Tibial artery (tissue), 4 donors: ENCODE results near the gene C2orf74.

Experiments used
- DNase-seq, 2 donors: peaks; one replicate each; pipeline ENCODE4 v3.0.0-alpha.2; 2019
- H3K27ac ChIP-seq, 2 donors: fragments of 200-600 bp; sonication (generic) in 1 of 2; 1 replicate in 1 of 2; 2 replicates in 1 of 2; pipeline ENCODE4 v1.5.1; 2018 to 2019; ENCODE audit warnings: mild to moderate bottlenecking in 1 of 2
- H3K27me3 ChIP-seq, 2 donors: fragments of 200-600 bp; sonication (generic) in 1 of 2; one replicate each; pipeline versions ENCODE4 v1.5.1 to v1.6.0; 2016 to 2019
- H3K36me3 ChIP-seq, 3 donors: fragments of 200-600 bp; sonication (generic) in 2 of 3; one replicate each; pipeline ENCODE4 v1.5.1; 2016 to 2019; ENCODE audit warnings: mild to moderate bottlenecking in 2 of 3
- H3K4me1 ChIP-seq, 4 donors: fragments of 200-600 bp; sonication (generic) in 2 of 4; 1 replicate in 3 of 4; 2 replicates in 1 of 4; pipeline ENCODE4 v1.5.1; 2016 to 2019
- H3K4me3 ChIP-seq, 2 donors: fragments of 200-600 bp; sonication (generic) in 1 of 2; 1 replicate in 1 of 2; 2 replicates in 1 of 2; pipeline ENCODE4 v1.5.1; 2018 to 2019; ENCODE audit warnings: mild to moderate bottlenecking in 2 of 2
- H3K9me3 ChIP-seq, 3 donors: fragments of 200-600 bp; sonication (generic) in 1 of 3; one replicate each; pipeline ENCODE4 v1.5.1; 2016 to 2019
- intact Hi-C: fragments of 100-400 bp; cut with DNase I; formaldehyde crosslinking; loops from one replicate; pipeline ENCODE4 v1.15.0; 2023; ENCODE audit warnings: low total_unique reads
- TF ChIP-seq, protein P1 (sequence below), 2 experiments: fragments of 200-600 bp in 1 of 2; fragments of 450-650 bp in 1 of 2; IDR thresholded peaks; one replicate each; pipeline ENCODE4 v1.5.1; 2017 to 2019; ENCODE audit warnings: antibody characterized with exemption in 2 of 2, mild to moderate bottlenecking in 1 of 2, moderate library complexity in 1 of 2

C2orf74 gene

DNA sequence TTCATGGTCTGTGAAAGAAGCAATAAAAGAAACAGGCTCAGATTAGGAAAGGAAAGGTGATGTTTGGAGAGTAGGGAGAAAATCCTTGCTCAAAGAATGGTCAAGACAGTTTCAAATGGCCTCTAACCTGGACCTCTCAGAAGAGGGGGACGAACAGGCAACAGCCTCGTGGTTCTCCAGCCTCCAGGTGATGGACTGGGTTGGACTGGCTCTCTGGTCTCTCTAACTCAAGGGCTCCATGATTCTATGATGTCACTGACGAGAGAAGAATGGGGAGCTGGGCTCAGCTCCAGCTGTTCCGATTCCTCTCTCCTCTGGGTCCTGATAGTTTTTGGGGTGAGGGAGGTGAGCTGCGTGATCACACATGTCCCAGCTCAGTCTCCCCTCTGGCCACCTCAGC, at the start of gene C2orf74:
C2orf74 (plus strand) TSS at position 301 of the 400 bp plus-strand sequence. CDS start 327 bp downstream, outside the sequence.
- intact Hi-C loops: no loop called here
- H3K27ac ChIP-seq: no peak within 1 kb of the TSS
- H3K4me1 ChIP-seq: no peaks in the 10 kb centered on the region
- no peaks in the 10 kb centered on the region for H3K9me3 ChIP-seq
- TF ChIP-seq, protein P1, sequence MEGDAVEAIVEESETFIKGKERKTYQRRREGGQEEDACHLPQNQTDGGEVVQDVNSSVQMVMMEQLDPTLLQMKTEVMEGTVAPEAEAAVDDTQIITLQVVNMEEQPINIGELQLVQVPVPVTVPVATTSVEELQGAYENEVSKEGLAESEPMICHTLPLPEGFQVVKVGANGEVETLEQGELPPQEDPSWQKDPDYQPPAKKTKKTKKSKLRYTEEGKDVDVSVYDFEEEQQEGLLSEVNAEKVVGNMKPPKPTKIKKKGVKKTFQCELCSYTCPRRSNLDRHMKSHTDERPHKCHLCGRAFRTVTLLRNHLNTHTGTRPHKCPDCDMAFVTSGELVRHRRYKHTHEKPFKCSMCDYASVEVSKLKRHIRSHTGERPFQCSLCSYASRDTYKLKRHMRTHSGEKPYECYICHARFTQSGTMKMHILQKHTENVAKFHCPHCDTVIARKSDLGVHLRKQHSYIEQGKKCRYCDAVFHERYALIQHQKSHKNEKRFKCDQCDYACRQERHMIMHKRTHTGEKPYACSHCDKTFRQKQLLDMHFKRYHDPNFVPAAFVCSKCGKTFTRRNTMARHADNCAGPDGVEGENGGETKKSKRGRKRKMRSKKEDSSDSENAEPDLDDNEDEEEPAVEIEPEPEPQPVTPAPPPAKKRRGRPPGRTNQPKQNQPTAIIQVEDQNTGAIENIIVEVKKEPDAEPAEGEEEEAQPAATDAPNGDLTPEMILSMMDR (IDR thresholded peaks at IDR 0.05): no peak
- H3K4me3 ChIP-seq: no peak within 1 kb of the TSS
- H3K27me3 ChIP-seq: no peaks in the 10 kb centered on the region
- no peak for DNase-seq
- H3K36me3 ChIP-seq: peaks cover 49 to 77% (median 73%) of the 10 kb centered on the region in 3 donors

DNA sequence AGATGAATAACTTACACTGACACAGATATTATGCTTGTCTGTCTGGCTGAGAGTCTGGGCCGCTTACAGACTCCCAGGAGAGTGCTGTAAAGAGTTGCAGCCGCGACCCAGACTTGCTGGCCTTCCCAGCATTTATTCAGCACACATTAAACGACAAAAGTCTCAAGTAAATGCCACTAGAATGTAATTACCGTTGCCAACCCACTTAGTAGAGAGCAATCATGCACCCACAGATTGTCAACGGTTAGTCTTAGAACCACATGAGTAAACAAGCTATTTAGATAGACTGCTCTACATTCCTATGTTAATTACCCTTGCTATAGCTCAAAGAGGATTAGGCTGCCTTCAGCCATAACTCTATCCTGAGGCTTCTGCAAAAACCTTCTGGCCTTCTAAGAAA, 47.8 kb upstream of the C2orf74 start:
- Histone ChIP-seq H3K27me3 (no peaks in the 10 kb centered on the region), H3K9me3 (no peaks in the 10 kb centered on the region), H3K4me3 (no peak overlapping the region), H3K4me1 (no peaks in the 10 kb centered on the region), H3K27ac (no peak overlapping the region), H3K36me3 (peaks cover 37 to 53% (median 49%) of the 10 kb centered on the region in 3 donors)
- DNase-seq: no peak
- TF ChIP-seq, protein P1 (IDR thresholded peaks at IDR 0.05): no peak
- intact Hi-C loops: no loop called here

DNA sequence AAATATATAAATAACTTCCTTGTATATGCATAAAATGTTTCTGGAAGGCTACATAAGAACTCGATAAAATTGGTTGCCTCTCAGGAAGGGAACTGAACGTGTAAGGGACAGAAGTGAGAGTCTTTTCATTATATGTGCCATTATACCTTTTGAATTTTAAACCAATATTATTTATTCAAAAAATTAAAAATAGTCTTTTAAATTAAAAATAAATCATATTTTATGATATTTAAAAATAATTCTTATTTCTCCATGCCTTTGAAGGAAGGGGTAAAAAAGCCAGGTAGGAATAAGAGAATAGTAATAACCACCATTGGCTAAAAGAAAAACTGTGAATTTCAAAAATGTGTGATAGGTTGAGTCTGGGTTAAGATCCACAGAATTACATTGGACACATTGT, 45.7 kb upstream of the C2orf74 start:
- intact Hi-C loops: no loop called here
- TF ChIP-seq, protein P1 (IDR thresholded peaks at IDR 0.05): no peak
- H3K36me3 ChIP-seq: peaks cover 45 to 52% (median 52%) of the 10 kb centered on the region in 3 donors

DNA sequence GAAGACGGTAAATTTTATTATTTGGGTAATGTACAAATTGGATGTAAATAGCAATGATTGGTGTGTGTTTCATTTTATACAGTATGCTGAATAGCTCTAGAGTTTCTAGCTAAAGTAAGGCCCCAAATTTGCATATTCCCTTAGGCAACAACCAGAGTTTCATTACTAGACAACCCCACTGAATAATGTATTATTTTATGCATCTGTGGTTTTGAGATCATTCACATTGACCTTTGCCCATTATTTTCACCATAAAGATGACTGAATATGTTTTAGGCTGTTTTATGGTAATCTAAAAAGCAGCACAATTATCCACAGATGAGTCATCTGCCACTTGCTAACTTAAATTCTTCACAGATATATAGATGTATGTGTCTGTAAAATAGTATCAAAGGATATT, 44.5 kb upstream of the C2orf74 start:
- intact Hi-C loops: no loop called here
- DNase-seq: no peak

More for the DNA sequence above, 45.7 kb upstream of the C2orf74 start:
- no peaks in the 10 kb centered on the region for H3K27me3 ChIP-seq
- H3K4me3 ChIP-seq: no peak overlapping the region
- H3K27ac ChIP-seq: no peak overlapping the region
- no peaks in the 10 kb centered on the region for H3K4me1 ChIP-seq
- no peaks in the 10 kb centered on the region for H3K9me3 ChIP-seq
- DNase-seq: no peak

GRCh38 chr2:61125123-61125710, 36.8 kb upstream of the C2orf74 start:
- H3K36me3 ChIP-seq: peaks cover 0 to 11% (median 6%) of the 10 kb centered on the region in 3 donors
- no peak overlapping the region for H3K27ac ChIP-seq
- H3K27me3 ChIP-seq: no peaks in the 10 kb centered on the region
- DNase-seq: no peak
- H3K4me1 ChIP-seq: no peaks in the 10 kb centered on the region
- H3K9me3 ChIP-seq: peaks cover 0 to 6% (median 0%) of the 10 kb centered on the region in 3 donors
- TF ChIP-seq, protein P1 (IDR thresholded peaks at IDR 0.05): no peak
- intact Hi-C loops: no loop called here
- no peak overlapping the region for H3K4me3 ChIP-seq

More for the DNA sequence above, 44.5 kb upstream of the C2orf74 start:
- H3K4me1 ChIP-seq: no peaks in the 10 kb centered on the region
- TF ChIP-seq, protein P1 (IDR thresholded peaks at IDR 0.05): no peak
- H3K27me3 ChIP-seq: no peaks in the 10 kb centered on the region
- no peak overlapping the region for H3K27ac ChIP-seq
- peaks cover 40 to 45% (median 42%) of the 10 kb centered on the region in 3 donors for H3K36me3 ChIP-seq
- no peak overlapping the region for H3K4me3 ChIP-seq
- H3K9me3 ChIP-seq: no peaks in the 10 kb centered on the region
